ENCODE measurements around the gene DNAJC22.
"Not testable (repeated sequence)": the region's sequence is repeated elsewhere in the genome, so short reads cannot be mapped to it uniquely, and the experiment has no call there.

The DNAJC22 gene

DNA sequence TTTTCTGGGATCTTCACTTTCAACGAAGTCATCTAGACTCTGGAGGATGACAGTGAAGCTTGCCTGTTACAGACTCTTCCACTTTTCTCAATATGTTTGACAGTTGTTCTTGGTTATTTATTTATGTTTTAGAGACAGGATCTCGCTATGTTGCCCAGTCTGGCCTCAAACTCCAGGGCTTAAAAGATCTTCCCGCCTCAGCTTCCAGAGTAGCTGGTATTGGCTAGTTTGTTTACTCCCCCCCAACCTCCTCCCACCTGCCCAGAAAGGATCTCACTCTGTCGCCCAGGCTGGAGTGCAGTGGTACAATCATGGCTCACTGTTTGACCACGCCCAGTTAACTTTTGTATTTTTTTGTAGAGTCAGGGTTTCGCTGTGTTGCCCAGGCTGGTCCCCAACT, 23.9 kb downstream of the DNAJC22 start:
- DNase-seq (ENCODE audit: low read depth in 2 of 2) = no peak

- no peak for DNase-seq (ENCODE audit: low read depth in 2 of 2)
These were observed 28.7 kb downstream of the DNAJC22 start for GRCh38 chr12:49375406-49375805.

- no peak for DNase-seq (ENCODE audit: low read depth in 2 of 2)
These were observed 30.7 kb downstream of the DNAJC22 start for GRCh38 chr12:49377386-49377785.

DNA sequence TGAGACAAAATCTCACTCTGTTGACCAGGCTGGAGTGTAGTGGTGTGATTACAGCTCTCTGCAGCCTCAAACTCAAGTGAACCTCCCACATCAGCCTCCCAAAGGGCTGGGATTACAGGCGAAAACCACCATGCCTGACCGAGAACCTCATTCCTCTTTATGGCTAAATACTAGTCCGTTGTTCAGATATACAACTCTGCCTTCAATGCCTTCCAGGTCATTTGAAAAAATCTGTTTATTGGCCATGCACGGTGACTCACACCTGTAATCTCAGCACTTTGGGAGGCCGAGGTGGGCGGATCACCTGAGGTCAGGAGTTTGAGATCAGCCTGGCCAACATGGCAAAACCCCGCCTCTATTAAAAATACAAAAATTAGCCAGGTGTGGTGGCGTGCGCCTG, 33.5 kb downstream of the DNAJC22 start:
- not testable (repeated sequence) for DNase-seq (ENCODE audit: low read depth in 2 of 2)

DNA sequence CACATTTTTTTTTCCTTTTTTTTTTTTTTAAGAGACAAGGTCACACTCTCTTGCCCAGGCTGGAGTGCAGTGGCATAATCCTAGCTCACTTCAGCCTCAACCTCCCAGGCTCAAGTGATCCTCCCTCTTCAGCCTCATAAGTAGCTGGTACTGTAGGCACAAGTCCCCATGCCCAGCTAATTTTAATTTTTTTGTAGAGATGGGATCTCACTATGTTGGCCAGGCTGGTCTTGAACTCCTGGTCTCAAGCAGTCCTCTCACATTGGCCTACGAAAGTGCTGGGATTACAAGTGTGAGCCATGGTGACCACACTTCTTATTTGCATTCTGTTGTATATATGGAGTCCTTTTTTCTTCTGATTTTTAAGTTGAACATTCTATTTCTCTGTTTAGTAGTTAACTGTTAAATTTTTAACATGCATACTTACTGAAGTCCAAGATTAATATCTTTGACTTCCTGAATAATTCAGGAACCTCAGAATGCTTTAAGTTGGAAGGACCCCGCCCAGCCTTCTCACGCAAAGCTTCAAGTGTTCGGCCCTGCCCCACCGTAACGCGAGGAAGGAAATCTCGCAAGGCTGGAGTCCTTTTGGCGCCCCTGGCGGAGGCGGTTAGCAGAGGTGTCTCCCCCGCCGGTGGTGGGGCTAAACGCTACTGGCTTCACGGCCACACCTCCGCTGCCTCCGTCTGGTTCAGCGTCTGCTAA, 42.1 kb downstream of the DNAJC22 start:
- no peak for DNase-seq (ENCODE audit: low read depth in 2 of 2)

GRCh38 chr12:49389387-49389703, 42.7 kb downstream of the DNAJC22 start:
- no peak for DNase-seq (ENCODE audit: low read depth in 2 of 2)

GRCh38 chr12:49397000-49397399, 50.3 kb downstream of the DNAJC22 start:
- no peak for DNase-seq (ENCODE audit: low read depth in 2 of 2)

DNA sequence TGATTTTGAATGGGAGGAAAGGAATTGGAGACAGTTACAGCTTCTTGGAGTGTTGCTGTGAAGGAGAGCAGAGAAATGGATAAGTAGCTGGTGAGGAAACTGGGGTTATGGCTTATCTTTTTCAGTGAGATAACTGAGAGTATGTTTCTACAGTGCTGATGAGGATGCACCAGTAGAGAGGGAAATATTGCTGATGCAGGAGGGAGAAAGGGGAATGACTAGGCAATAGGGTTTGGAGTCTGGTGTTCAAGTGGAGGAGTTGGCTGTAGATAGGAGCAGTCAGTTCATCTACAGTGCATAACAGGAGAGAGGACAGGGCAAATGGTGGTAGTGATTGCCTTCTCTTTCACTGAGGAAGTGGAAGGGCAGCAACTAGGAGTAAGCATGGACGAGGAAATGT, 53.6 kb downstream of the DNAJC22 start:
- no peak for DNase-seq (ENCODE audit: low read depth in 2 of 2)
